ENCODE results near the gene RUSC2.
"Not testable (repeated sequence)": the region's sequence is repeated elsewhere in the genome, so short reads cannot be mapped to it uniquely, and the experiment has no call there.

The RUSC2 gene

GRCh38 chr9:35526087-35526801 is 36.3 kb downstream of the RUSC2 start:
- no peak for DNase-seq

GRCh38 chr9:35529161-35529823 is 39.4 kb downstream of the RUSC2 start:
- peak; percentile 19 for DNase-seq

GRCh38 chr9:35533398-35533797 is 43.5 kb downstream of the RUSC2 start:
- DNase-seq, result no peak

- not testable (repeated sequence) for DNase-seq
Measured at GRCh38 chr9:35534921-35535320, 45.0 kb downstream of the RUSC2 start.

GRCh38 chr9:35537913-35538312 is 48.0 kb downstream of the RUSC2 start:
- DNase-seq, result no peak

GRCh38 chr9:35538361-35539234 is 48.7 kb downstream of the RUSC2 start:
- DNase-seq, result peak; percentile 84
